ENCODE measurements around the gene ZNF723.
"Not testable (repeated sequence)": the region's sequence is repeated elsewhere in the genome, so short reads cannot be mapped to it uniquely, and the experiment has no call there.

ZNF723 gene

DNA sequence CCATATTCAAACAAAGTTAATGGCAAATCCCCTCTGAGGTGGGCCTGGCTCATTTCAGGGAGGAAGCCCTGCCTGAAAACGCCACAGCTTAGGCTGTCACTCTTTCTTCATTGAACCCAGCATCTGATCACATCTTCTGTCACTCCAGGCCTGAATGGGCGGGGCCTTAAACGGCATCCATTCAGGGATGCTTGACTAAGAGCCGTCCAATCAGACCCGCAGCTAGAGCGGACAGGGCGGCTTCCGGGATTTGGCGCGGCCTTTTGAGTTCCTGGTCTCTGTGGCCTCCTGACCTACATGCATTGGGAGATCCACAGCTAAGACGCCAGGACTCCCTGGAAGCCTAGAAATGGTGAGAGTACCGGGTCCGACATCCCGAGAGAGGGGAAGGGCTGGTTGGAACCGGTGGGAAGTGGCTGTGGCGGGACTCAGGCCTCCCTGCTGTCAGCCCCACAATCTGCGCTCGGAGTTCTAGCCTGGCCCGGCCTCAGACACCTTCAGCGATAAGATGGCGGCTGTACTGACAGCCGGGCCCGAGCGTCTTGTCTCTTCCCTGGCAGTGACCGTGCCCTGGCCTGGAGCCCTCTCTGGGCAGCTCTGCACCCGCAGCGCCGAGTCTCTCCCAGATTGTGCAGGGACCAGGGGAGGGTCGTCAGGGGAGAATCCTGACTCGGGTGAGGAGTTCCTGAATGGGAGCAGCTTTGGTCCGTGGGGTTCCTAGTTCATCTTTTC, at the start of gene ZNF723:
Gene ZNF723 (plus strand): TSS at position 261 of the 732 bp plus-strand sequence. CDS start 89 bp downstream, at position 350.
- DNase-seq: no peak

- no peak for DNase-seq
These were observed 48.3 kb upstream of the ZNF723 start, which contains the start of gene ZNF99 for GRCh38 chr19:22783651-22784410. TSS of gene ZNF99 (minus strand) at chr19:22784151. CDS start at chr19:22784016, 135 bp downstream.

- not testable (repeated sequence) for DNase-seq
These were observed 39.2 kb upstream of the ZNF723 start for GRCh38 chr19:22792863-22793262.

DNA sequence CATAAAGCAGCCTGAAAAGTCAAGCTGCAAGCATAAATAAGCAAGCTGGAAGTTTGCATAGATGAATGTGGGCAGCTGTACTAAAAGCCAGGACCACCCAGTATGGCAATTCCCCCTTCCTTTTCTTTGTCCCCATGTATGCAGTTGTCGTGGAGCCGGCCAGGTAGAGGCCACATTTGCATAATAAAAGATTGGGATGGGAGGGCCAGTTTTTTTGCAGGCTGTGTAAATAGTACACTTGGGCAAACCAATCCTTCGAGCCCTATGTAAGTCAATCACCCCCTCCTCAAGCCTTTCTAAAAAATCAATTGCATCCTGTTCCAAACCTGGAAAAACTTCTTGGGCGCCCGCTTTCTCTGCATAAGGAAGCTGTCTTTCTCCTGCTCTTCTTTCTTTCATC, 35.1 kb upstream of the ZNF723 start:
- no peak for DNase-seq

DNA sequence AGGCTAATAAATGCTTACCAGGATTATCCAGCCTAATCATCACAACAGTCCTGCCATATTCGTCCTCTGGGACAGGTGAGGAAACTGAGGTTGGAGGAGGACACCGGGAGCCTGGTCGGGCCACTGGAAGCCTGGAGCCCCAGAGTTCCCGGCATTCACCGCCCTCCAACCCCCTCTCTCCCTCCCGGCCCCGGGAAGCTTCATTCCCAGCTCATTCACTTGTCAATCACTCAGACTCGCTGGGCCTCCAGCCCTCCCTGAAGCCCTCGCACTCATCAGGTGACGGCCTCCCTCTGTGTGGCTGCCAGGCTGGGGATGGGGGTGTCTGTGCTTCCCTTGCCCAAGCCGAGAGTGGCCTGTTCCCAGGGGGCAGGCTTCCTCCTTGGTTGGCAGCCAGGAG, 25.7 kb upstream of the ZNF723 start:
- no peak for DNase-seq

GRCh38 chr19:22807061-22807835, 24.8 kb upstream of the ZNF723 start:
- DNase-seq: no peak

DNA sequence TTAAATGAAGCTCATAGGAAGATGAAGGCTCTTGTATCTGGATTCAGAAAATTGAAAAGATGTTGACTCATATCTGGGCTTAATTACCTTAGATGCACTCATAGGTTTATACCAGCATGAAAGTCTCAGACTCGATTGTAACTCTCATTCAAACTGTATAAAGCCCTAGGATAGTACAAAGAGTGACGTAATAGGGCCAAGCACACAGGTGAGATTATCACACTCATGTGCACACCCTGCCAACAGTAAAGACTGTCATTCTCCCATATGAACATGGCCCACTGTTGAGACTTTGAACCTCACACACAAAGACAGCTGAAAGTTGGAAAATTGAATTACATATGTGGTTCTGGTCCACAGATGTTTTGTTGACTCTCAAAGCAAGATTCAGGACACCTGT, 18.0 kb upstream of the ZNF723 start:
- no peak for DNase-seq

DNA sequence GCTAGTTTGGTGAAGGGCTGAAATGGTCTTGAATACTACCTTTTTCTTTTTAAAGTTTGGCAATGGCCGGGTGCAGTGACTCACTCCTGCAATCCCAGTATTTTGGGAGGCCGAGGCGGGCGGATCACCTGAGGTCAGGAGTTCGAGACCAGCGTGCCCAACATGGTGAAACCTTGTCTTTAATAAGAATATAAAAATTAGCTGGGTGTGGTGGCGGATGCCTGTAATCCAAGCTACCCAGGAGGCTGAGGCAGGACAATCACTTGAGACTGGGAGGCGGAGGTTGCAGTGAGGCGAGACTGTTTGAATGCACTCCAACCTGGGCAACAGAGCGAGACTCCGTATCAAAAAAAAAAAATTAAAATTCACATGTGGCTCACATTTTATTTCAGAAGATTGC, 880 bp upstream of the ZNF723 start:
- DNase-seq: no peak

GRCh38 chr19:22857713-22858320, 25.7 kb downstream of the ZNF723 start:
- DNase-seq: not testable (repeated sequence)

- peak in 1 of 2 experiments; percentile 28 for DNase-seq
These were observed 50.7 kb downstream of the ZNF723 start for GRCh38 chr19:22882797-22883196.

DNA sequence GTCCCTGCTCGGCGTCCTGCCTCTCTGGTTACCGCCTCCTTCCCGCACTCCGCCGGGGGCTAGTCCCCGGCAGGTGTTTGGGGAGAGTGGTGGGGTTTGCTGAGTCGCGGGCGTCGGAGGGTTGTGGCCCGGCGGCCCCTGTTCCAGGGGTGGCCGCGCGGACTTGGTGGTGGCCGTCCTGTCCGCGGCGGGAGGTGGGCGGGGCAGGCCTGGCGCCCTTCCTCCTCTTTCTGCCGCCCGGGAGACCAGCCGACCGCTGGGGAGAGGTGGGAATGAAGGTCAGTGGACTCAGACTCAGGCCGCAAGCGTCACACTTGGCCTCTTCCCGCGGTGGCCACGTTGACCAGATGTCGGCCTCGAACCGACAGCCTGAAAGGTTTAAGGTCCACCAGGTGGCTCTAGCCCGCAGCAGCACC, 61.8 kb downstream of the ZNF723 start:
- no peak for DNase-seq

DNA sequence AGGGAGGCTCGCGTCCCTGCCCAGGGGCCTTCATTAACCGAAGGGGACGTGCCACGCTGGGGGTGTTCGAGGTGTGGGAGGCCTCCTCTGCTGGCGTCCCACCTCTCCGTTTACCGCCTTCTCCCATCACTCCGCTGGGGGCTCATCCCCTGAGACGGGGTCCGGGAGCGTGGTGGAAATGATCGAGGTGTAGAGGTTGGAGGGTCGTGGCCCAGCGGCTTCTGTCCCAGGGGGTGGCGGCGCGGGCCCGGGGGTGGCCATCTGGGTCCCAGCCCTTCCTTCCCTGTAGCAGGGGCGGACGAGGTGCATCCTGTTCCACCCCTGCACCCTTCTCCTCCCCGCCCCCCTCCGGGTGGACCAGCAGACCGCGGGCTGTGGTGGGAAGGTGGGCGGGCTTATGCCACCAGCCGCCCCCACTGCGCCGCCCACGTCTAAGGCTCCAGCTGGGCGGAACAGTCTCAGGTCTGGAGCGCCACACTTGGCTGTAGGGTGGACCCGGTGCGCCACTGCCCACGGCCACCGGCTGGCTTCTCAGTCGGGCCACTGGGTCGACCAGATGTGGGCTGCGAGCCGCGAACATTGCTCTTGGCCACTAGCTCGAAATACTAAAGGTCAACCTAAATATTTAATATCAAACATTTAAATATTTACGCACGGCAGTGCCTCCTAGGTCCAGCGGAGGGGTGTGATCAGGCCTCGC, 69.5 kb downstream of the ZNF723 start:
- no peak for DNase-seq
